ENCODE results near the gene SLC35D3.

Gene SLC35D3

DNA sequence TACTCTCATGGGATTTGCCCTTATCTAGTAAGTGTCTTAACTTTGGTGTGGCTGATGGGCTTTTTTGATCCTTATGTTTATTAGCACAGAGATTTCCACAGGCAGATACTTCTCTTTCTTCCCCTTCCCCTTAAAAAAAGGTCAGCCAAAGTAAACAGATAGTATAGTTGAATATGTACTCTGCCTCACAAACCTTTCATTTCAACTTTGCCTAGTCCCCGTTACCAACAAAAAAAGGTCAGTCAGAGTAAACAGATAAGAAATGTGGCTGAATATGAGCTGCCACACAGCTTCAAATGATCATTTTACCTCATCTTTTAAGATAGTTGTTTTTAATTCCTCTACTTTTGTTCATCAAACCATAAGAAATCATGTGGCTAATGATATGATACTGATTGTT, 34.1 kb upstream of the SLC35D3 start:
- no peak overlapping the region for H3K4me3 ChIP-seq (ENCODE audit: severe bottlenecking)
- no peaks in the 10 kb centered on the region for H3K27me3 ChIP-seq (ENCODE audit: insufficient read depth, poor library complexity, severe bottlenecking)
- ATAC-seq (ENCODE audit: low read depth) (no peak), DNase-seq (ENCODE audit: low spot score) (no peak)
- TF ChIP-seq, protein P1, sequence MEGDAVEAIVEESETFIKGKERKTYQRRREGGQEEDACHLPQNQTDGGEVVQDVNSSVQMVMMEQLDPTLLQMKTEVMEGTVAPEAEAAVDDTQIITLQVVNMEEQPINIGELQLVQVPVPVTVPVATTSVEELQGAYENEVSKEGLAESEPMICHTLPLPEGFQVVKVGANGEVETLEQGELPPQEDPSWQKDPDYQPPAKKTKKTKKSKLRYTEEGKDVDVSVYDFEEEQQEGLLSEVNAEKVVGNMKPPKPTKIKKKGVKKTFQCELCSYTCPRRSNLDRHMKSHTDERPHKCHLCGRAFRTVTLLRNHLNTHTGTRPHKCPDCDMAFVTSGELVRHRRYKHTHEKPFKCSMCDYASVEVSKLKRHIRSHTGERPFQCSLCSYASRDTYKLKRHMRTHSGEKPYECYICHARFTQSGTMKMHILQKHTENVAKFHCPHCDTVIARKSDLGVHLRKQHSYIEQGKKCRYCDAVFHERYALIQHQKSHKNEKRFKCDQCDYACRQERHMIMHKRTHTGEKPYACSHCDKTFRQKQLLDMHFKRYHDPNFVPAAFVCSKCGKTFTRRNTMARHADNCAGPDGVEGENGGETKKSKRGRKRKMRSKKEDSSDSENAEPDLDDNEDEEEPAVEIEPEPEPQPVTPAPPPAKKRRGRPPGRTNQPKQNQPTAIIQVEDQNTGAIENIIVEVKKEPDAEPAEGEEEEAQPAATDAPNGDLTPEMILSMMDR (IDR thresholded peaks at IDR 0.05; ENCODE audit: poor library complexity, severe bottlenecking) = no peak
- H3K27ac ChIP-seq (ENCODE audit: poor library complexity, severe bottlenecking) = no peak overlapping the region
- H3K4me1 ChIP-seq (ENCODE audit: insufficient read depth, poor library complexity, severe bottlenecking) = peaks cover 6% of the 10 kb centered on the region
- 0 out of 2 replicates have a peak, but pooled peaks cover 3% of the 10 kb centered on the region for H3K36me3 ChIP-seq (ENCODE audit: low read depth)
- H3K9me3 ChIP-seq (ENCODE audit: severe bottlenecking) = peaks cover 2% of the 10 kb centered on the region

DNA sequence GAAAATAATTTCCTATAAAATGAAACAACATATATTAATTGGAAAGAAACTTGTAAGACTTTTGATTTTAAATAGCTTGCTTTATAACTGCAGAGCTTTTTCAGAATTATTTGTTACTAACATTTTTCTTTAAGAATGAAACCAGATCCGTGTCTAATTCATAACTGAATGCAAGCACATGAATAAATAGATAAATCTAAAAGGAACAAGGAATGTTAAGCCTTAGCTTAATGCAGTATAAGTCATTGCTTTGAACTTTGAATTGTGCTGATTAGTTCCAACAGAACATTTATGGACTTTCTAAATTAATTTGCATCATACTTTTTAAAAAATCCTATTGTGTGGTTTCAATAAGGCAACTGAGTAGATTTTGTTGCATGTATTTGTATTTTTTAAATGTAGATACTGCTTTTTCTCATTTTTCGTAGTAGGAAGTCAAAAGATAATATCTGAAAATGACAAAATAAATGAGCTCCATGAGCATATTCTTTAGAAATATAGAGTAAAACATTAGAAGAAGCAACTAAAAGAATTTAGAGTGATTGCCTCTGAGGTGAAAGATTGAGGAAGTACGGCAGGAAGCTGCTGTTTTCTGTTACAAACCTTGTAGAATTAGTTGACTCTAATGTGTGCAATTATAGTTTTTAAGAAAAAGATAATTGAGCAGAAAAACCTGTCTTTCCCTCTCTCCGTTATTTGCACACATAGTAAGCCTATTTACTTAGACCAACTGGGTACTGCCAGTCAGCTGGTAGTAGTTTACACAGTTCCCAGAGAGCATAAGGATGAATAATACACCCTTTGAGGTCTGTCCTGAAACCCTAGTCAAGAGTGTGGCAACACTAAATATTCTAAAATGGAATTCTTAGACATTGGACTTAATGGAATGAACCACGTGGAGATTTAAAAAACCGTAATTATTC, 32.6 kb upstream of the SLC35D3 start:
- 0 out of 2 replicates have a peak, but pooled peaks cover 3% of the 10 kb centered on the region for H3K36me3 ChIP-seq (ENCODE audit: low read depth)
- TF ChIP-seq, protein P1 (IDR thresholded peaks at IDR 0.05; ENCODE audit: poor library complexity, severe bottlenecking) = no peak
- H3K4me3 ChIP-seq (ENCODE audit: severe bottlenecking) = no peak overlapping the region
- peaks cover 6% of the 10 kb centered on the region for H3K4me1 ChIP-seq (ENCODE audit: insufficient read depth, poor library complexity, severe bottlenecking)
- no peak overlapping the region for H3K27ac ChIP-seq (ENCODE audit: poor library complexity, severe bottlenecking)
- H3K9me3 ChIP-seq (ENCODE audit: severe bottlenecking) = peaks cover 2% of the 10 kb centered on the region
- H3K27me3 ChIP-seq (ENCODE audit: insufficient read depth, poor library complexity, severe bottlenecking) = no peaks in the 10 kb centered on the region
- DNase-seq (ENCODE audit: low spot score) = no peak
- no peak for ATAC-seq (ENCODE audit: low read depth)

DNA sequence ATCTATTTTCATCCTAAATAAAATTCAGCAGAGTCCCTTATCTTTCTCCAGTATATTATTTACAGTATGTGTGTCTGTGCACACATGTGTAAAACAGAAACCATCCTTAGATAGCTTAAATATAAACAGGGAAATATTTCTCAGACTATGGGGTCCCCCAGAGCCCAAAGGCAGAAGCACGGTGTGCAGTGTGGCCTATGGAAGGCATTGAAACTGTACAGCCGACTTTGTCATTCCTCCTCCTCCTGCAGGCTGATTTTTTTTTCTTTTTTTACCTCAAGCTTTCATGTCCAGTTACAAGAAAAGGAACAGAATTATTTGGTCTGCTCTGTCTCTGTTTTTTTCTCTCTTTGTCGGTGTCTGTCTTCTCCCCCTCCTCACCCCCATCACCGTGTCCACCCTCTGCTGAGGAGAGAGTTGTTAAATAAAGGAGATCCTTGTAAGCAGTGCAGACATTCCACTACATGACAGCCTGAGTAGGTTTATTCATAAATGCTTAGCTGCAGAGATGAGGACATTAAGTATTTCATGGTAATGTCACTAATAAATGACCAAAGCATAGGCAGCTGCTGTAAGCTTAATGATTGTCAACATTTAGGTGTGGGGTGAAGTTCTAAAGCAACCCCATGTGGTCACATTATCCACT, 31.8 kb upstream of the SLC35D3 start:
- peaks cover 6% of the 10 kb centered on the region for H3K4me1 ChIP-seq (ENCODE audit: insufficient read depth, poor library complexity, severe bottlenecking)
- no peaks in the 10 kb centered on the region for H3K27me3 ChIP-seq (ENCODE audit: insufficient read depth, poor library complexity, severe bottlenecking)
- TF ChIP-seq, protein P1 (IDR thresholded peaks at IDR 0.05; ENCODE audit: poor library complexity, severe bottlenecking) = no peak
- H3K27ac ChIP-seq (ENCODE audit: poor library complexity, severe bottlenecking) = no peak overlapping the region
- H3K36me3 ChIP-seq (ENCODE audit: low read depth) = 0 out of 2 replicates have a peak, but pooled peaks cover 3% of the 10 kb centered on the region
- H3K4me3 ChIP-seq (ENCODE audit: severe bottlenecking) = no peak overlapping the region
- DNase-seq (ENCODE audit: low spot score) = no peak
- ATAC-seq (ENCODE audit: low read depth) = no peak
- peaks cover 2% of the 10 kb centered on the region for H3K9me3 ChIP-seq (ENCODE audit: severe bottlenecking)

DNA sequence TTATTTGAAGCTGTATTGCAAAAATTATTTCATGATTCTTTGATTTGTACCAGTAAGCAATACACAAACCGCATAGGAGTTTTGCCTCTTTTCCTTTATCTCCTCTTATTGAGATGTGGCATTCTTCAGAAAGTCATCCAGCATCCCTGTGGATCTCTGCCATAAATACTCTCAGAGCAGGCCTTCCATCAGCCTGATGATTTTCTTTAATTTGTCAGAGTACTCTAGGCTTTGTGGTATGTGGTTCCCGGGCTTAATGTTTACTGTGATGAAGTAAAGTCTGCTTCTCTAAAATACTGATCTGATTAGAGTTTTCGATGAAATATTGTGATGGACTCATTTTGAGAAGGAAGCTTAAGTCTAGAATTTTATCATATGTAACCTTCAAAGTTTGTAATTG, 31.1 kb upstream of the SLC35D3 start:
- peaks cover 4% of the 10 kb centered on the region for H3K4me1 ChIP-seq (ENCODE audit: insufficient read depth, poor library complexity, severe bottlenecking)
- no peak for DNase-seq (ENCODE audit: low spot score)
- H3K36me3 ChIP-seq (ENCODE audit: low read depth) = 0 out of 2 replicates have a peak, but pooled peaks cover 3% of the 10 kb centered on the region
- ATAC-seq (ENCODE audit: low read depth) = no peak
- no peak overlapping the region for H3K27ac ChIP-seq (ENCODE audit: poor library complexity, severe bottlenecking)
- TF ChIP-seq, protein P1 (IDR thresholded peaks at IDR 0.05; ENCODE audit: poor library complexity, severe bottlenecking) = no peak
- H3K9me3 ChIP-seq (ENCODE audit: severe bottlenecking) = peaks cover 2% of the 10 kb centered on the region
- no peak overlapping the region for H3K4me3 ChIP-seq (ENCODE audit: severe bottlenecking)
- H3K27me3 ChIP-seq (ENCODE audit: insufficient read depth, poor library complexity, severe bottlenecking) = no peaks in the 10 kb centered on the region
